Activated gamma-delta T cell treated with anti-CD3 and anti-CD28 coated beads, Interleukin-2, amount 50 U/mL, for 16 hours (primary cell): ENCODE measurements around the gene RNU6-9.
"Not testable (repeated sequence)": the region's sequence is repeated elsewhere in the genome, so short reads cannot be mapped to it uniquely, and the experiment has no call there.

Experiments used
- DNase-seq: peaks from one replicate; pipeline ENCODE4 v3.0.0-alpha.2; 2020; ENCODE audit warnings: low read depth

The RNU6-9 gene

DNA sequence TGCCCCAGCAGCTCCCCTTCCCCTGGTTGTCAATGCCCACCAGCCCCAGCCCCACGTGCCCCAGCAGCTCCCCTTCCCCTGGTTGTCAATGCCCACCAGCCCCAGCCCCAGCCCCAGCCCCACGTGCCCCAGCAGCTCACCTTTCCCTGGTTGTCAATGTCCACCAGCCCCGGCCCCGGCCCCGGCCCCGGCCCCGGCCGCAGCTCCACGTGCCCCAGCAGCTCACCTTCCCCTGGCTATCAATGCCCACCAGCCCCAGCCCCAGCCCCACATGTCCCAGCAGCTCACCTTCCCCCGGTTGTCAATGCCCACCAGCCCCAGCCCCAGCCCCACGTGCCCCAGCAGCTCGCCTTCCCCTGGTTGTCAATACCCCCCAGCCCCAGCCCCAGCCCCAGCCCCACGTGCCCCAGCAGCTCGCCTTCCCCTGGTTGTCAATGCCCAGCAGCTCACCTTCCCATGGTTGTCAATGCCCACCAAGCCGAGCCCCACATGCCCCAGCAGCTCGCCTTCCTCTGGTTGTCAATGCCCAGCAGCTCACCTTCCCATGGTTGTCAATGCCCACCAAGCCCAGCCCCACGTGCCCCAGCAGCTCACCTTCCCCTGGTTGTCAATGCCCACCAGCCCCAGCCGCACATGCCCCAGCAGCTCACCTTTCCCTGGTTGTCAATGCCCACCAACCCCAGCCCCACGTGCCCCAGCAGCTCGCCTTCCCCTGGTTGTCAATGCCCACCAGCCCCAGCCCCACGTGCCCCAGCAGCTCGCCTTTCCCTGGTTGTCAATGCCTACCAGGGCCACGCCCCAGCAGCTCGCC is 14.3 kb upstream of the RNU6-9 start:
- DNase-seq = not testable (repeated sequence)

DNA sequence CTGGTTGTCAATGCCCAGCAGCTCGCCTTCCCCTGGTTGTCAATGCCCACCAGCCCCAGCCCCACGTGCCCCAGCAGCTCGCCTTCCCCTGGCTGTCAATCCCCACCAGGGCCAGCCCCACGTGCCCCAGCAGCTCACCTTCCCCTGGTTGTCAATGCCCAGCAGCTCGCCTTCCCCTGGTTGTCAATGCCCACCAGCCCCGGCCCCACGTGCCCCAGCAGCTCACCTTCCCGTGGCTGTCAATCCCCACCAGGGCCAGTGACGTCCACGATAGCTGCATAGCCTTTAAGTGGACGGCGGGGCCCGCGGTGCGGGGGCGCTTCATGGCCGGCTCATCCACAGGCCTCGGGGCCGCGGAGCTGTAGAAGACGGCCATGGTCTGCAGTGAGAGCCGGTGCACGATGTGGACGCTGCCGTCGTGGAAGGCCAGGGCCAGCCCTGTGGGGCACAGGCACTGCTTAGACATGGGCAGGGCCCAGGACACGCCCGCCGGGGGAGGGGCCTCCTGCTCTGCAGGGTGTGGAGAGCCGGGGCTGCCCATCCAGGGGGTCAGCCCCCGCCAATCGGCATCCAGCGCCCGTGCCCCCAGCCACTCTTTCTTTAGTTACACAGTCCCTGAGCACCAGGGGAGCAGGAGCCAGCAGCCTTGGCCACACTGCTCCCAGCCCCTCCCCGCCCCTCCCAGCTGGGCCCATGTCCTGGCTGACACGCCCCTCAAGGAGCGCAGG is 13.4 kb upstream of the RNU6-9 start:
- DNase-seq = no peak

DNA sequence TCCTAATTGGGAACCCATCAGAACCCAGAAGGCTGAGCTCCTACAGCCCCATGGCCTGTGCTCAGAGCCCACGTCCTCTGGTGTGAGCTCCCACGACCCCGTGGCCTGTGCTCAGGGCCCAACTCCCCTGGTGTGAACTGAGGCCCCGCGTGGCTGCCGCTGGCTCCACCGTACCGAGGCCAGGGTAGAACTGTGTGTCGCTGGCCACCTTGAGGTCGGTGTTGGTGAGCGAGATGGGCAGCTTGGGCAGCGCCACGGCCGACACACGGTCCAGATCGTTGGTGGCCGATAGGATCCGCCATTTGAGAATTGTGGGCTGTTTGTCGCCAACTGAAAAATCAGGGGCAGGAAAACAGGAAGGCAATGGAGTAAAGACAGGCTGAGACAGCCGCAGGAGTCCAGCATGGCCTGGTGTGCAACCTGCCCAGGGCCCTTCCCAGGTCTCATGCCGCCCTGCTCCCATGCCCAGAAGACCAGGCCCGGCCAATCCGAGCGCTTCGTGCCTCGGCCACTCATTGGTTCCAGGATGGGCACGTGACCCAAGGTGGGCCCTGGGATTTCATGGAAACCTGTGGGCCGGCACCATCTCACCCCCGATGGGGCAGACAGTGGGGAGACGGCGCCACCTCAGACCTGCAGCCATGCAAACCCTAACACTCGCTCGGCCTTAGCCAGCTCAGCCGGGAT is 11.8 kb upstream of the RNU6-9 start:
- DNase-seq = no peak

DNA sequence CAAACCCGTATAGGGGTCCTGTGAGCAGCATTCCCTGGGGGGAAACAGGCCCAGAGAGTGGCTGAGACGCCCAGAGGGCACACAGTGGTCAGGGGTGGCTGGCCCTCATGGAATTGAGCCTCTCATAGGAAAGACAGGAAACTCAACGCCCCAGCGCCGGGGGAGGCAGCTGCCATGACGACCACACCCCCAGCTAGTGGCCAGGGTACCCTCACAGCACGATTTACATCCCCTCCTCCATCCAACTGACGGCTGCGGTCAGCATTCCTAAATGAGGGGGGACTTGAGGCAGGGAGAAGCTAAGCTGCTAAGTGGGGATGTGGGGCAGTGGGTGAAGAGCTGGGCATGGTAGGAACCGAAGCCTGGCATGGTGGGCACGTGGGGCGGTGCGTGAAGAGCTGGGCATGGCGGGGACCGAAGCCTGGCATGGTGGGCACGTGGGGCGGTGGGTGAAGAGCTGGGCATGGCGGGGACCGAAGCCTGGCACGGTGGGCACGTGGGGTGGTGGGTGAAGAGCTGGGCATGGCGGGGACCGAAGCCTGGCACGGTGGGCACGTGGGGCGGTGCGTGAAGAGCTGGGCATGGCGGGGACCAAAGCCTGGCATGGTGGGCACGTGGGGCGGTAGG is 10.3 kb upstream of the RNU6-9 start:
- no peak for DNase-seq

DNA sequence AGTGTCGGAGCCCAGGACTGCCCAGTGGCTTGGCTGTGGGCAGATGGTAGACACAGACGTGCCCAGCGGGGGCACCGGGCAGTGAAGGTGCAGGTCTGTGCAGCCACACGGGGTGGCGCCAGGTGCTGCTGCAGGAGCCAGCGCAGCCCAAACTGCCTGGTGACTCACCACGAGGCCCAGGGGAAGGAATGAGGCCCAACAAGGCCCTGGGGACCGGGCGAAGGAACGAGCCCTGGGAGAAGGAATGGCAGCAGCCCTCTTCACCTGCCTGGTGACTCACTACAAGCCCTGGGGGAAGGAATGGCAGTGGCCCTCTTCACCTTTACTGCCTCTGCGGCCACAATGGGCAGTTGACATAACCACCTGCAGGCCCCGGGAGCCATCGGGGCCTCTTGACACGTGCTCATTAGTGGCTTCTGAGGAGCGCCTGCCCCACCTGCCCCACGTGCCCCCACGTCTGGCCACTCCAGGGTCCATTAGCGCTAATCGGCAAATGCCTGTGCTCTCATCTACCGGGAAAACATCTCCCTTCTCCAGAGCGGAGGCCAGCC is 9.5 kb upstream of the RNU6-9 start:
- no peak for DNase-seq

DNA sequence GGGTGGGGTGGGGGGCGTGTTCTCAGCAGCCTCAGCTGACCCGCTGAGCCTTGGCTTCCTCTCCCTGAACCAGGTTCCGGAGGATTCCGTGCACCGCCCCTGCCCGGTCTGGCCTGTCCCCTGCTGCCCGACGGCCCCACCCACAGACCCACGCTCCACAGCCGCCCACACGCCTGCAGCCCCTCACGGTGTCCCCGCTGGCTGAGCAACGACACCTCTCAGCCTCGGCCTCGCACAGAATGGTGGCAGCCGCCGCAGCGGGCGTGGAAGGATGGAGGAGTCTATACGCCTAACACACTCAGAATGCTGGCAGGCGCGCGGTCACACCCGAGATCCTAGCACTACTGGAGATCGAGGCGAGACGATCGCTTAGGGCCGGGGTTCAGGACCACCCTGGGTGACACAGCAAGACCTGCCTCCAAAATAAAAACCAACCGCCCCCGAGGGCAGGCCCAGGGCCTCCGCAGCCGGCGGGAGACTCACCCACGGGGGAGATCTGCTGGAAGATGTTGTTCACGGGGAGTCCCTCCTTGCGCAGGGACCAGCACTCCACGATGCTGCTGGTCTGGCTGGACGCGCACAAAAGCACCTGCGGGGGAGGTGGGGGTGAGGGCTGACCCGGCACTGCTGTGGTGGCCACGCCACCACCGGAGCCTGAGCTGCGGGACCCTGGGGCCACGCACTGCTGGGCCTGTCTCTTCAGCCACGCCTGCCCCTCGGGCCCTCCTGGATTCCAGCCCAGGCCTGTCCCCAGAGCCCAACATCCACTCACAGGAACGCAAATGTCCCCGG is 8.7 kb upstream of the RNU6-9 start:
- DNase-seq = no peak

DNA sequence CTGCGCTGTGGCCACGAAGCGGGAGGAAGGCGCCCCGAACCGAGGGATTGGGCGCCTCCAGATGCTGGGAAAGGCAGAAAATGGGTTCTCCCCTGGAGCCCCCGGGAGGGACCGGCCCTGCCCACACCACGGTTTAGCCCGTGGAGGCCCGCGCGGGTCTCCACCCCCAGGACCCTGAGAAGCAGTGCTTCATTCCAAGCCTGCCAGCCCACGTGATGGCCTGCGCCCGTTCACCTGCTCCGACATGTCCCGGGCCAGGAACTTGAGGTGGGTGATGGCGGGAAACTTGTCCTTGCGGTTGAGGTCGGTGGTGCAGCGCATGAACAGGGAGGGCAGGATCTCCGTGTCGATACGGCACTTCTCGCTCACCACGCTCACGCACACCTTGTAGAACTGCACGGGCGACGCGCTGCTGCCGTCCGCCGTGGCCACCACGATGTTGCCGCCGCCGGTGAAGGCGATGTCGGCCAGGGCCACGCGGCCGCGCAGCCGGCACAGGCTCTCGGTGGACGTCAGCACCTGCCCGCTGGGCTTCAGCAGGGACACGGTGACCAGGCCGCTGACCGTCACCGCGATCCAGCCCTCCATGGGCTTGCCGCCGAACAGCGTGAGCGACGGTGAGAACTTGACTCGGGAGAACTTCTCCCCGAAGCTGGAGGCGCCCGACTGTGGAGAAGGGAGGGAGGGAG is 7.6 kb upstream of the RNU6-9 start:
- DNase-seq = no peak

DNA sequence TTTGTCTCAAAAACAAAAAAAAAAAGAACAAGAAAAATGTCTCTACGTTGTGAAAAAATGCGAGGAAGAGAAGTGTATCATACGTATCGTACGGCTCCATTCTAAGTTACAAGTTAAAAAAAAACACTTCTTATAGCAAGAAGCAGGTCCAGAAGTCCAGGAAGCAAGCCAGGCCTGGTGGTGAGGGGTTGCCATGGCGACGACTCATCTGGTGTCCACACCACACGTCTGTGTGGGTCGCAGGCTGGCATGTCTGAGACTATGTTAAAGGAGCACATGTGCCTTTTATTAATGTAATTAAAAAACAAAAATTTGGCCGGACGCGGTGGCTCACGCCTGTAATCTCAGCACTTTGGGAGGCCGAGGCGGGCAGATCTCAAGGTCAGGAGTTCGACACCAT is 6.2 kb upstream of the RNU6-9 start:
- DNase-seq = no peak

DNA sequence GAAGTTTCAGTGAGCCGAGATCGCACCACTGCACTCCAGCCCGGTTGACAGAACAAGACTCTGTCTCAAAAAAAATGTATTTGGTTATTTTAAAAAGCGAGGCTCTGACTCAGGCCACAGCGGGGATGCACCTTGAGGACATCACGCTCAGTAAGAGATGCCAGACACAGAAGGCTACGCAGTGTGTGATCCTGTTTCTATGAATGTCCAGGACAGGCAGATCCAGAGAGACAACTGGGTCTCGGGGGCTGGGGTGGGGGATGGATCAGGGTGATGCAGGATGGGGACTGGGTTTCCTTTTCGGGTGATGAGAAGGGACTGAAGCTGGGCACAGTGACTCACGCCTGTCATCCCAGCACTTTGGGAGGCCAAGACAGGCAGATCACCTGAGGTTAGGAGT is 5.7 kb upstream of the RNU6-9 start:
- no peak for DNase-seq

DNA sequence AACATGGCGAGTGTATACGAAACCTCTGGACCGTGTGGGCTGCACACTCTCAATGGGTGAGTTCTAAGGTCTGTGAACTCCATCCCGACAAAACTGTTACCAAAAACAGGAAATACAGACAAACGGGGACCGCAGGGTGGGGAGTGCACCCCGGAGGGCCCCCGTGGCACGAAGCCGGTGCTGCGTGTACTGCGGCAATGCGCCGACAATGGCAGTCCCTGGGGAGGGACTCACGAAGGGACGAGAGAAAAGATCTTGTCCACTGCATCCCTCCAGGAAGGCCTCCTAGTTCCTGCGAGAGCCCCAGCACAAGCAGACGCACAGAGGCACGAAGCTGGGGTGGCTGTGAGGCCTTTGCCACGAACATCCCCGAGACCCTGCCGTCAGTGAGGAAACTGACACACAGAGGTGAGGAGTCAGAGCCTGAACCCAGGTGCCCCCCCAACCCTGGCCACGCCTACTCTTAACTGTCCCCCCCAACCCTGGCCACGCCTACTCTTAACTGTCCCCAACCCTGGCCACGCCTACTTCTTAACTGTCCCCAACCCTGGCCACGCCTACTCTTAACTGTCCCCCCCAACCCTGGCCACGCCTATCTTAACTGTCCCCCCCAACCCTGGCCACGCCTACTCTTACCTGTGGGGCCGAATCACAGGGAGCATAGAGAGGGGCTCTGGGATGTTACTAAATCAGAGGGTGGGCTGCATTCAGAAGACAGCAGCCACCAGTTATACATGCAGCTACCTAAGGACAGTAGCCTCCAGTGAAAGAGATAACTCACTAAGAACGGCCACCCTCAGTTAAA is 4.5 kb upstream of the RNU6-9 start:
- no peak for DNase-seq

DNA sequence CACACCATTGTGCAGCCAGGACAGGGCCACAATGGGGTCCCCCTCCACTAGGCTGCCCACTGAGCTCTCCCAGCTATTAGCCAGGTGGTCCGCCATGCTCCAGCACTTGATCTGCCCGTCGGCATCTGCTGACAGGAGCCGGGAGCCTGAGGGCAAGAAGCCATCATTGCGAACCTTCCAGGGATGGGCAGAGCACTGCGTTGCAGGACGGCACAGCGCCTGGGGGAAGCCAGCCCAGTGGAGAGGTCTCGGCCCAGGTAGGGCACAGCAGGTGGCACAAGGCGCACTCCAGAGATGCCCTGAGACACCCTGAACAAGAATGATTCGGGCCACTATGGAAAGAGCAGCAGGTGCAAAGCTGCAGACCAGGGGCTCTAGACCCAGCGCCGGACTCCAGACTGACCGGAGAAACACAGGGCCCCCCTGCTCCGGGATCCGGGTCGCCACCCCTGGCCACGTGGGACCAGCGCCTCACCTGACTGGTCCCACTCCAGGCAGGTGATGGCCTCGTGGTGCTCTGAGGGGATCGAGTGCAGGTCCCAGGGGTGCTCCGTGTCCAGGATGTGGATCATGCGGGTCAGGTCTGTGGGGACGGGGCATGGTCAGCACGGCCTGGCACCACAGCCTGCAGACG is 3.5 kb upstream of the RNU6-9 start:
- DNase-seq = no peak

DNA sequence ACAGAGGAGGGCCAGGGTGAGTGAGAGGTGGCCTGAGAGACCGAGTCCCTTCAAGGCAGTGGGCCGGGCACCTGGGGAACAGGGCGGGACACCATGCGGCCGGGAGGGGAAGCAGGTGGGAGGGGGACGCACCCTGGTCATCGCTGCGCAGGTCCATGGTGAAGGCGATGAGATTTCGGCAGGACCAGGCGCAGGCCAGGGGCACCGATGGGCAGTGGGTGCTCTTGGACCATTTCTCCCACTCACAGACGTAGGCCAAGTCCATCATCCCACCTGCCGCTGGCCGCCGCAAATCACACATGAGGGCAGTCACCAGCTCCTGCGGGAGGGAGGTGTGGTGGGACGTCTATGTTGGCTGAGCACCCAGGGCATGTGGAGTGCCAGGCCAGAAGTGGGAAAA is 2.5 kb upstream of the RNU6-9 start:
- no peak for DNase-seq

DNA sequence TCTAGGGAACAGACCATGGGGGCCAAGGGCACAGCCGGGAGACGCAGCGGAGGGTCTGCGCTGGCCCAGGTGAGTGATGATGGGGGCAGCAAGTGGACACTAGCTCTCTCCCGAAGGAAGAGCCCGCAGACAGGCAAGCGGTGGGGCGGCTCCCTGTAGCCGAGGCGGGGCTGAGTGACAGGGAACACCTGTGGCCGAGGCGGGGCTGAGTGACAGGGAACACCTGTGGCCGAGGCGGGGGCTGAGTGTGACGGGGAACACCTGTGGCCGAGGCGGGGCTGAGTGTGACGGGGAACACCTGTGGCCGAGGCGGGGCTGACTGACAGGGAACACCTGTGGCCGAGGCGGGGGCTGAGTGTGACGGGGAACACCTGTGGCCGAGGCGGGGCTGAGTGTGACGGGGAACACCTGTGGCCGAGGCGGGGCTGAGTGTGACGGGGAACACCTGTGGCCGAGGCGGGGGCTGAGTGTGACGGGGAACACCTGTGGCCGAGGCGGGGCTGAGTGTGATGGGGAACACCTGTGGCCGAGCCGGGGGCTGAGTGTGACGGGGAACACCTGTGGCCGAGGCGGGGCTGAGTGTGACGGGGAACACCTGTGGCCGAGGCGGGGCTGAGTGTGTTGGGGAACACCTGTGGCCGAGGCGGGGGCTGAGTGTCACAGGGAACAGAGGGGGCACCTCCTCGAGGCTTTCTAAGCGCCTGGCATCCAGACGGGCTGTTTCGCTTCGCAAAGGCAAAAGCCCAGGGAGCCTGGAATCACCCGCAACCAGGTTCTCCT is 1.7 kb upstream of the RNU6-9 start:
- not testable (repeated sequence) for DNase-seq

DNA sequence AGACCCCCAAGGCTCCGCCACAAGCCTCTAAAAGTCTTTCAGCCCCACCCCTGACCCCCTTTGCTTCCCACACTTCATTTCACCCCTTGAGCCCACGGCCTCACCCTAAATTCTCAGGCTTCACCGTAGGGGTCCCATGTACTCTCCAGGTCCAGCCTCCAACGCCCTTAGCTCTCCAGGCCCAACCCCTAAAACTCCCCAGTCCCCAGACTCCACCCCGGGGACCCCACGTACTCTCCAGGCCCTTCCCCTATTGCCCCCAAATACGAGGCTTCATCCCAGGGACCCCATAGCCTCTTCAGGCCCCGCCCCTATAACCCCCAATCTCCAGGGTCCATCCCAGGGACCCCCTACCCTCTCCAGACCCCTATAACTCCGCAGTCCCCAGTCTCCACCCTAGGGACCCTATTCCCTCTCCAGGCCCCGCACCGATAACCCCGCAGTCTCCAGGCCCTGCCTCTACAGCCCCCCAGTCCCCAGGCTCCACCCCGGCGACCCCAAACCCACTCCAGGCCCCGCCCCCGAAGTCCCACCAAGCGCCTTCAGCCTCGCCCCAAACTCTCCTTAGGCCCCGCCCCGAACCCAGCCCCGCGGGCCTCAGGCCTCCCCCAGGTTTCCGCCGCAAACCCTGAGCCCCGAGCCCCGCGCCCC is 916 bp upstream of the RNU6-9 start:
- no peak for DNase-seq

DNA sequence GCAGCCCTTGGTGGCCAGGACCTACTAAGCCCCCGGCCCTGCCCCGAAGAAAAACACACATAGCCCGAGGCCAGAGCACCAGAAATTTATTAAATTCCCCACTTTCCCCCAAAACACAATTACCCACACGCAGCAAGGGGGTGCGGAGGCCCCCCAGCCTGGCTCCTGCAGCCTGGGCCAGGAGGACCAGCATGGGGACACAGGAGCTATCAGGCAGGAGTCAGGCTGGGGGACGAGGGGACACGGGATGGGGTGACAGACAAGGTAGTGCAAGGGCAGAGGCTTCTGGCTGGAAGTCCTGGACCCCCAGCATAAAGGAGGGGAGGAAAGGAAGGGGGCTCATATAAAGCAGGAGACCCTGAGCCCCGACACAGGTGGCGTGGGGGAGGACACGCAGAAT is 3.1 kb downstream of the RNU6-9 start:
- DNase-seq = no peak

DNA sequence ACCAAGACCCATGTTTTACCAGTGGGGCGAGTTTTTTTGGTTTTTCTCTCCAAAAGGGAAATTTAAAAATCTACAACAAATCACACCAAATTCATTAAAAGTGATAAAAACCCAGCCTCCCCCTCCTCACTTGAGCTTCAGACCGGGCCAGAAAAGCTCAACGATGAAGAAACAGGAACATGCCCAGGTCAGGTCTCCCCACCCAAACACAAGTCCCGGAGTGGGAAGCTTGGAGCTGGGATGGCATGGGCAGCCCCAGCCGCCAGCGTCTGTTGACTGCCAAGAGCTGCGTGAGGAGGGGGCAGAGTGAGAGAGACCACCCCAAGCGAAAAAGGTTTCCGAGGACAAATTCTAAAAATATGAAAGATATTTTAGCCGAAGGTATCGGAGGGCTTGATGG is 3.7 kb downstream of the RNU6-9 start:
- no peak for DNase-seq

DNA sequence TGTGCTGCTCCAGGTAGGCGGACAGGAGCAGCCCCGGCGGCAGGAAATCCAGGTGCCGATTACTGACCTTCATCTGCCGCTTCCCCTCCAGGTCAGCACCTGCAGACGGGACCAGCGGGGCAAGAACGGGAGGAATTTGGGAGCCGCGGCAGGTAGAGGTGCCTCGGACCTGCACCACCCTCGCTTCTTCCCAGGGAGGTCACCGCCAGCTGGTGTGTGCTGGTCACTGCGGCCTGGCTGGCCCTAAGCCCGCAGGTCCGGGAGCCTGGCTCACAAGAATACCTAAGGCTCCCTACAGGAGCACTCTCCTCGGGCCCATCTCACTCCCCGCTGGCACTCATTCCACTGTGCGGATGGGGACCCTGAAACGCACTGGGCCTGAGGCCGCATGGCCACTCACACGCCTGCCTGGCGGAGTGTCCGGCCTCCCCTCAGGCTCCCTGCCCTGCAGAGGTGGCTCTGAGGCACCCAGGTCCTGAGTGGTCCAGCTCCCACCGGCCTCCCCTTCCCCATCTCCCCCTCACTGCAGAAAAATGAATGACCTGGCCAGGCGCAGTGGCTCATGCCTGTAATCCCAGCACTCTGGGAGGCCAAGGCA is 4.3 kb downstream of the RNU6-9 start:
- DNase-seq = no peak

DNA sequence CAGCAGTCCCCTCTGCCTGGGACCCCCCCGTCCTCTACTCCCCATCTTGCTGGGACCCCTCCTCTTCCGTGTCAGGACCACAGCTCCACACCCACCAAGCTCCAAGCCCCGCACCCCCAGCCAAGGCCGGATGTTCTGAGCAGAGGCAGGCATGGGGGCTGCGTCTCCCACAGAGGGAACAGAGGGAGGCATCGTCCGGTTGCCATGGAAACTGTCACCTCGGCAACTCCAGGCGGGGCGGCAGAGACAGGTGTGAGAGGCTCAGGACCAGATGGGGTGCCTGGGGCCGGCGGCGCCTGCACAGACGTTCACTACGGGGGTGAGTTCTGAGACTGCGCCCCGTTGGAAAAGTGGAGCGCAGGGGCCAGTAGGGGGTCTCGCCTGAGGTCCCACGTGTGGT is 5.4 kb downstream of the RNU6-9 start:
- no peak for DNase-seq
